ENCODE data around the gene YPEL2.
"Not testable (repeated sequence)": the region's sequence is repeated elsewhere in the genome, so short reads cannot be mapped to it uniquely, and the experiment has no call there.

Gene YPEL2

DNA sequence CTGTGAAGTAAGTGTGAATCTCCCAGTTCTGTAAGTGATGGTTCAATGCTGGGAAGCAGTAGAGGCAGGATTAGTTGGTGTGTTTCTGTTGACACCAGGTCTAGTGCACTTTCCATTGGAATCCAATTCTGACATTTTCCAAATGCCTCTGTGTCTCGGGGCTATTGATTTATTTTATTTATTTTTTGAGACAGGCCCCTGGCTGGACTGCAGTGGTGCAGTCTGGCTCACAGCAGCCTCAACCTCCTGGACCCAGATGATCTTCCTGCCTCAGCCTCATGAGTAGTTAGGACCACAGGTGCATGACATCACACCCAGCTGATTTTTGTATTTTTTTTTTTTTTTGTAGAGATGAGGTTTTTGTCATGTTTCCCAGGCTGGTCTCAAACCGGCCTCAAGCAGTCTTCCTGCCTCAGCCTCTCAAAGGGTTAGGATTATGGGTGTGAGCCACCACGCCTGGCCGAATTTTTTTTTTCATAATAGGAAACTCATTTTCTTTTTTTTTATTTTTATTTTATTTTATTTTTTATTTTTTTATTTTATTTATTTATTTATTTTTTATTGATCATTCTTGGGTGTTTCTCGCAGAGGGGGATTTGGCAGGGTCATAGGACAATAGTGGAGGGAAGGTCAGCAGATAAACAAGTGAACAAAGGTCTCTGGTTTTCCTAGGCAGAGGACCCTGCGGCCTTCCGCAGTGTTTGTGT, 61.7 kb downstream of the YPEL2 start:
- peaks cover 36% of the 10 kb centered on the region for H3K4me1 Mint-ChIP-seq
- H3K27ac Mint-ChIP-seq, result no peak overlapping the region
- peaks cover 27% of the 10 kb centered on the region for H3K9me3 Mint-ChIP-seq
- peaks cover 76% of the 10 kb centered on the region for H3K36me3 Mint-ChIP-seq (ENCODE audit: low read depth)
- peaks cover 6% of the 10 kb centered on the region for H3K27me3 Mint-ChIP-seq (ENCODE audit: low read depth, poor library complexity)
- H3K4me3 Mint-ChIP-seq, result no peak overlapping the region
- no peak for DNase-seq
- TF ChIP-seq, protein P1, sequence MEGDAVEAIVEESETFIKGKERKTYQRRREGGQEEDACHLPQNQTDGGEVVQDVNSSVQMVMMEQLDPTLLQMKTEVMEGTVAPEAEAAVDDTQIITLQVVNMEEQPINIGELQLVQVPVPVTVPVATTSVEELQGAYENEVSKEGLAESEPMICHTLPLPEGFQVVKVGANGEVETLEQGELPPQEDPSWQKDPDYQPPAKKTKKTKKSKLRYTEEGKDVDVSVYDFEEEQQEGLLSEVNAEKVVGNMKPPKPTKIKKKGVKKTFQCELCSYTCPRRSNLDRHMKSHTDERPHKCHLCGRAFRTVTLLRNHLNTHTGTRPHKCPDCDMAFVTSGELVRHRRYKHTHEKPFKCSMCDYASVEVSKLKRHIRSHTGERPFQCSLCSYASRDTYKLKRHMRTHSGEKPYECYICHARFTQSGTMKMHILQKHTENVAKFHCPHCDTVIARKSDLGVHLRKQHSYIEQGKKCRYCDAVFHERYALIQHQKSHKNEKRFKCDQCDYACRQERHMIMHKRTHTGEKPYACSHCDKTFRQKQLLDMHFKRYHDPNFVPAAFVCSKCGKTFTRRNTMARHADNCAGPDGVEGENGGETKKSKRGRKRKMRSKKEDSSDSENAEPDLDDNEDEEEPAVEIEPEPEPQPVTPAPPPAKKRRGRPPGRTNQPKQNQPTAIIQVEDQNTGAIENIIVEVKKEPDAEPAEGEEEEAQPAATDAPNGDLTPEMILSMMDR (IDR thresholded peaks at IDR 0.05), result no peak

DNA sequence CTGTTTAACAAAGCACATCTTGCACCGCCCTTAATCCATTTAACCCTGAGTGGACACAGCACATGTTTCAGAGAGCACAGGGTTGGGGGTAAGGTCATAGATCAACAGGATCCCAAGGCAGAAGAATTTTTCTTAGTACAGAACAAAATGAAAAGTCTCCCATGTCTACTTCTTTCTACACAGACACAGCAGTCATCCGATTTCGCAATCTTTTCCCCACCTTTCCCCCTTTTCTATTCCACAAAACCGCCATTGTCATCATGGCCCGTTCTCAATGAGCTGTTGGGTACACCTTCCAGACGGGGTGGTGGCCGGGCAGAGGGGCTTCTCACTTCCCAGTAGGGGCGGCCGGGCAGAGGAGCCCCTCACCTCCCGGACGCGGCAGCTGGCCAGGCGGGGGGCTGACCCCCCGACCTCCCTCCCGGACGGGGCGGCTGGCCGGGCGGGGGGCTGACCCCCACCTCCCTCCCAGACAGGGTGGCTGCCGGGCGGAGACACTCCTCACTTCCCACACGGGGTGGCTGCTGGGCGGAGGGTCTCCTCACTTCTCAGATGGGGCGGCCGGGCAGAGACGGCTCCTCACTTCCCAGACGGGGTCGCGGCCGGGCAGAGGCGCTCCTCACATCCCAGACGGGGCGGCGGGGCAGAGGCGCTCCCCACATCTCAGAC, 62.4 kb downstream of the YPEL2 start:
- H3K27ac Mint-ChIP-seq; H3K27me3 Mint-ChIP-seq (ENCODE audit: low read depth, poor library complexity); H3K4me3 Mint-ChIP-seq; DNase-seq: not testable (repeated sequence)
- Mint-ChIP-seq H3K9me3 (peaks cover 27% of the 10 kb centered on the region), H3K4me1 (peaks cover 36% of the 10 kb centered on the region), H3K36me3 (ENCODE audit: low read depth) (peaks cover 78% of the 10 kb centered on the region)

DNA sequence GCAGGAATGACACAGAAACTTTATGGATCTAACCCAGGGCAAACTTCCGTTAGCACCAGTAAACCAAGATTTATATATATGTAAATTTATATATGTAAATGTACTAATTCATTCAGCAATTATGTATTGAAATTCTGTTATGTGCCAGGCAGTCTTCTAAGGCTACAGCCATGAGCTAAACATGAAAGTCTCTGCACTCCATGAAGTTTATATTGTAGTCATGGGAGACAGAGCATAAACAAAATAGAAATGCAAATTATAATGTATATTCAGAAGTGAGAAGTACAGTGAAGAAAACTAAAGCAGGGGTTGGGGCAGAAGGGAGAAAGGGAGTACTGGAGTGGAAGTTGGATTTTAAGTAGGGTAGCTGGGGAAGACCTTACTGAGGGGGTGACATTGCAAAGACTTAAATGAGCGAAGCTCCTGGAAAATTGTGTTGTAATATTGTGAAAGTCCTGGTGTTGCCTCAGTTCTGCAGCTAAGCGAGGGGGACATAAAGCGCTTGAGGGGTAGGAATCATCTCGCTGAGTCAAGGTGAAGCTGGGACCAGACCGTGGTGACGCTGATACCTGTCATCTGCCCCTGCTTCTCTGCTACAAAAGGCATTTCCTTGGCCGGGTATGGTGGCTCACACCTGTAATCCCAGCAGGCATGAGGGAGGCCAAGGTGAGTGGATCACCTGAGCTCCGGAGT, 64.8 kb downstream of the YPEL2 start:
- H3K9me3 Mint-ChIP-seq, result peaks cover 27% of the 10 kb centered on the region
- no peak overlapping the region for H3K4me3 Mint-ChIP-seq
- peaks cover 39% of the 10 kb centered on the region for H3K4me1 Mint-ChIP-seq
- H3K36me3 Mint-ChIP-seq (ENCODE audit: low read depth), result peaks cover 76% of the 10 kb centered on the region
- no peak overlapping the region for H3K27ac Mint-ChIP-seq
- H3K27me3 Mint-ChIP-seq (ENCODE audit: low read depth, poor library complexity), result peaks cover 6% of the 10 kb centered on the region
- DNase-seq, result no peak
- TF ChIP-seq, protein P1 (IDR thresholded peaks at IDR 0.05), result no peak

DNA sequence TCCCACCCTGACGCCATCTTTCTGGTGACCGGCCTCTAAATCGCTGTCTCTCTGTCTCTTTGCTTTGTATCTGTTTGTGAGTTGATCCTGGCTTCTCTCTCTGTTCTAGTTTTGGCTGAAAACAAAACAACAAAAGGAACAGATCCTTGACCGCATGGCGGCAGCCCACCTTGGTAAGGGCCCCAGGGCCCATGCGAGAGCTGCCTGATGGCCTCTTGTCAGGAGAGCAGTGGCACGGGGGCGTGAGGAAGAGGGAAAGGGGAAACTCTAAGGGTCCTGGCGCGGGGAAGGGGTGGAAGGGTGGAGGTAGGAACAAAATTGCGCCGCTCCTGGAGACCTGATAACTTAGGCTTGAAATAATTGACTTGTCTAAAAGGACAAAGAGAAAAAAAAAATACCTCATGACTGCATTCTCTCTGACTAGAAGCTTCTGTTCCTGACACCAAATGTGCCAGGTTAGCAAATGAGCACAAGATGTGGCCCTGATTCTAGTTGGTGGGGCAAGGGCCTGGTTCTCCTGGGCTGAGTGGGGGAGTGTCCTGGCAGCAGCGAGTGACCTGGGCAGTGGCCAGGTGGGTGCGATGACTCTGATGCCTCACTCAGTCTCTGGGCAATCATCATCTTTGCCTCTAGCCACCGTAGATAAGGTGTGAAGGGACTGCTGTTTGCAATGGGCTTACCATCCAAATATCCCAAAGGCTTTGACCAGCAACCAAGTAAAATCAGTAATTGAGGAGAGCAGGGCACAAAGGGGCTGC, 66.0 kb downstream of the YPEL2 start:
- TF ChIP-seq, protein P1 (IDR thresholded peaks at IDR 0.05), result no peak
- Mint-ChIP-seq H3K4me1 (peaks cover 37% of the 10 kb centered on the region), H3K9me3 (peaks cover 27% of the 10 kb centered on the region), H3K27me3 (ENCODE audit: low read depth, poor library complexity) (peaks cover 6% of the 10 kb centered on the region), H3K36me3 (ENCODE audit: low read depth) (peaks cover 64% of the 10 kb centered on the region), H3K27ac (peak overlapping the region; percentile 30), H3K4me3 (no peak overlapping the region)
- DNase-seq, result no peak

DNA sequence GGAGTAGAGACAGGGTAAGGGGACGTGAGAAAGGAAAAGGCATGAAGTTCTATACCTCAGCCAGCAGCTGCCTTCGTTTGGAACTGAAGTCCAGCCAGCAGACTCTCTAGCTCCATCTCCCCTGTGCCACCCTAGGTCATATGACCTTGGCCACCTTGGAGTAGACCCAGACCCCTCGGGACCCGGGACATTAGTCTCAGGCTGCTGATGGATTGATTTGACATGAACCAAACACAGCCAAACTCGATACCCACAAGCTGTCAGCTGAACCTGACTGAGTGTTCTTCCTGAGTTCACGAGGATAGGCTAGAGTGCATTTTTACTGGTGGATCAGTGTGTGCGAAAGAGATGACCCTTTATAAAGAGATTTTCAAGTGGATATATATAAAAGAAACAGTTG, 68.5 kb downstream of the YPEL2 start:
- DNase-seq, result peak; percentile 16
- peaks cover 20% of the 10 kb centered on the region for H3K9me3 Mint-ChIP-seq
- peaks cover 66% of the 10 kb centered on the region for H3K36me3 Mint-ChIP-seq (ENCODE audit: low read depth)
- H3K4me3 Mint-ChIP-seq, result peak overlapping the region; percentile 47
- TF ChIP-seq, protein P1 (IDR thresholded peaks at IDR 0.05), result no peak
- peaks cover 6% of the 10 kb centered on the region for H3K27me3 Mint-ChIP-seq (ENCODE audit: low read depth, poor library complexity)
- peaks cover 50% of the 10 kb centered on the region for H3K4me1 Mint-ChIP-seq
- H3K27ac Mint-ChIP-seq, result peak overlapping the region; percentile 55

DNA sequence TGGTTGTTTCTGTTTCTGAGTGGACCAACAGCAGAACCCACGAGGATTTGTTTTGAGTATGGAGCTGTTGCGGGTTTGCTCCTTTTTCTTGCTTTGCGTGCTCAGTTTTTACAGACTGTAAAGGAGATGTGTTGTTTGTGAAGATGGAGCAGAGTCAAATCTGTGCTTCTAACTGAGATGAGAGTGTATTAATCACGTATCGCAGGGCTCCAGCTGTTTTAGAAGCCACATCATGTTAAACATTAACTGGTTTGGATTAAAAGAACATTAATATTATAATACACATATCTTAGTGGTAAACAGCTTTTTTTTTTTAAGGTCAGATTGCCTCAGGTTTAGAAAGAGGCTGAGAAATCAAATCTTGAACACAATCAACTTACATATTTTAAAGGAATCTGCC, 69.4 kb downstream of the YPEL2 start:
- peaks cover 54% of the 10 kb centered on the region for H3K4me1 Mint-ChIP-seq
- no peak overlapping the region for H3K4me3 Mint-ChIP-seq
- H3K36me3 Mint-ChIP-seq (ENCODE audit: low read depth), result peaks cover 57% of the 10 kb centered on the region
- DNase-seq, result no peak
- TF ChIP-seq, protein P1 (IDR thresholded peaks at IDR 0.05), result no peak
- peak overlapping the region; percentile 57 for H3K27ac Mint-ChIP-seq
- H3K9me3 Mint-ChIP-seq, result peaks cover 11% of the 10 kb centered on the region
- H3K27me3 Mint-ChIP-seq (ENCODE audit: low read depth, poor library complexity), result peaks cover 6% of the 10 kb centered on the region

Measured in nephron progenitor cell (in vitro differentiated cells).